Prostate gland (tissue), 2 donors: ENCODE measurements around the gene GNPNAT1.

Source experiments
- CTCF ChIP-seq, 4 experiments: fragments of 200-600 bp in 2 of 4; fragments of 450-650 bp in 2 of 4; sonication (generic) in 2 of 4; IDR thresholded peaks; 1 replicate in 3 of 4; 2 replicates in 1 of 4; pipeline ENCODE4 v1.5.1; 2016 to 2019; ENCODE audit warnings: antibody characterized with exemption in 4 of 4, mild to moderate bottlenecking in 2 of 4, moderate library complexity in 2 of 4
- POLR2A ChIP-seq: fragments of 450-650 bp; IDR thresholded peaks from one replicate; pipeline ENCODE4 v1.6.1; 2016; ENCODE audit warnings: antibody characterized with exemption, mild to moderate bottlenecking

- TF ChIP-seq POLR2A (no peak), CTCF (IDR thresholded peaks at IDR 0.05) (no peak)
Observed at GRCh38 chr14:52733824-52734223, 57.6 kb downstream of the GNPNAT1 start.
